ENCODE data around the gene RBP5. TPM values are rescaled to one million over a fixed set of nuclear protein-coding genes. Genes with fewer than 3 reads are reported as not detected.
A peak's percentile ranks its signal among the peaks of the same experiment; 100 is the strongest.

Gene RBP5
- total and polyA plus RNA-seq, 10 of the 15 experiments (the other 5 are each of a cell fraction or from before 2014, with no cell fraction given): 0.11 to 1.1 (median 0.31) TPM; not detected in 4

GRCh38 chr12:7108003-7108795, 20.5 kb downstream of the RBP5 start (continued):
- TF ChIP-seq, protein P1, sequence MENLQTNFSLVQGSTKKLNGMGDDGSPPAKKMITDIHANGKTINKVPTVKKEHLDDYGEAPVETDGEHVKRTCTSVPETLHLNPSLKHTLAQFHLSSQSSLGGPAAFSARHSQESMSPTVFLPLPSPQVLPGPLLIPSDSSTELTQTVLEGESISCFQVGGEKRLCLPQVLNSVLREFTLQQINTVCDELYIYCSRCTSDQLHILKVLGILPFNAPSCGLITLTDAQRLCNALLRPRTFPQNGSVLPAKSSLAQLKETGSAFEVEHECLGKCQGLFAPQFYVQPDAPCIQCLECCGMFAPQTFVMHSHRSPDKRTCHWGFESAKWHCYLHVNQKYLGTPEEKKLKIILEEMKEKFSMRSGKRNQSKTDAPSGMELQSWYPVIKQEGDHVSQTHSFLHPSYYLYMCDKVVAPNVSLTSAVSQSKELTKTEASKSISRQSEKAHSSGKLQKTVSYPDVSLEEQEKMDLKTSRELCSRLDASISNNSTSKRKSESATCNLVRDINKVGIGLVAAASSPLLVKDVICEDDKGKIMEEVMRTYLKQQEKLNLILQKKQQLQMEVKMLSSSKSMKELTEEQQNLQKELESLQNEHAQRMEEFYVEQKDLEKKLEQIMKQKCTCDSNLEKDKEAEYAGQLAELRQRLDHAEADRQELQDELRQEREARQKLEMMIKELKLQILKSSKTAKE (IDR thresholded peaks at IDR 0.05; ENCODE audit: low read depth, poor library complexity, severe bottlenecking): no peak
- TF ChIP-seq, protein P2, sequence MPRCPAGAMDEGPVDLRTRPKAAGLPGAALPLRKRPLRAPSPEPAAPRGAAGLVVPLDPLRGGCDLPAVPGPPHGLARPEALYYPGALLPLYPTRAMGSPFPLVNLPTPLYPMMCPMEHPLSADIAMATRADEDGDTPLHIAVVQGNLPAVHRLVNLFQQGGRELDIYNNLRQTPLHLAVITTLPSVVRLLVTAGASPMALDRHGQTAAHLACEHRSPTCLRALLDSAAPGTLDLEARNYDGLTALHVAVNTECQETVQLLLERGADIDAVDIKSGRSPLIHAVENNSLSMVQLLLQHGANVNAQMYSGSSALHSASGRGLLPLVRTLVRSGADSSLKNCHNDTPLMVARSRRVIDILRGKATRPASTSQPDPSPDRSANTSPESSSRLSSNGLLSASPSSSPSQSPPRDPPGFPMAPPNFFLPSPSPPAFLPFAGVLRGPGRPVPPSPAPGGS (IDR thresholded peaks at IDR 0.05; ENCODE audit: borderline replicate concordance, insufficient read depth, low read depth, low read length, poor library complexity, severe bottlenecking): no peak
- TF ChIP-seq EP300 (IDR thresholded peaks at IDR 0.05; ENCODE audit: borderline replicate concordance in 1 of 2, control insufficient read depth in 1 of 2, low read depth in 2 of 2, low read length in 2 of 2): peak in 1 of 2 experiments; percentile 60; a peak in 1 of 4 replicates

DNA sequence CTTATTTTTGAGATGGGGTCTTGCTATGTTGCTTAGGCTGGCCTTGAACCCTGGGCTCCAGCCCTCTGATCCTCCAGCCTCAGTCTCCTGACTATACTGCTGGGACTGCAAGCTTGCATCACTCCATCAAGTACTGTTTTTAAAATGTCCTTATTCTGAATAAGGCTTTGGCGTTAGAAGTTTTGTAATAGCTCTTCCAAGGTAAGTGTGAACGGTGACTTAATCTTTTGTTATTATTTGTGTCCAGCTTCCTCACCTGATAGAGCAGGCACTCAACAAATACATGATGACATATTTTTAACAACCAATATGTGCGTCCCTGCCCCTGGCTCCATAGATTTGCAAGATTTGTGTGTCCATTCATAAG, 21.1 kb downstream of the RBP5 start:
- peaks cover 7% of the 10 kb centered on the region for H3K4me1 ChIP-seq (ENCODE audit: control insufficient read depth, insufficient read depth, low read length)
- POLR2A ChIA-PET: interaction anchor here (0.9 to 7.2 kb wide), 7 partner anchors 22 to 256 kb away, joined by 3 to 55 read pairs (median 7); partner anchors contain the start of genes C12orf57, CDCA3, CLSTN3 and LPCAT3
- FAIRE-seq (no peak), DNase-seq (ENCODE audit: low read depth, low spot score) (no peak), ATAC-seq (no peak)
- peaks cover 0 to 4% of the 10 kb centered on the region in 2 experiments; a peak in 2 of 4 replicates for H3K36me3 ChIP-seq (ENCODE audit: control insufficient read depth in 2 of 2, insufficient read depth in 2 of 2, low read length in 1 of 2)
- no peaks in the 10 kb centered on the region for H4K20me1 ChIP-seq (ENCODE audit: control insufficient read depth, insufficient read depth)
- H3K9ac ChIP-seq (ENCODE audit: control insufficient read depth, insufficient read depth, low read length): peak overlapping the region; percentile 100
- CTCF ChIA-PET: interaction anchor here (0.5 to 7.7 kb wide), 22 partner anchors 8 to 549 kb away, joined by 3 to 61 read pairs (median 6); partner anchors contain the start of genes C12orf57, C1R, CDCA3 and LPCAT3
- SMC1A ChIA-PET (ENCODE audit: uncharacterized antibody, unreplicated experiment): interaction anchor here (0.7 to 3.5 kb wide), 13 partner anchors 9 to 255 kb away, joined by 3 to 37 read pairs (median 4); partner anchors contain the start of genes C12orf57, RNU7-1 and USP5
- 0% methylated on average over 3 of the region's 3 CpGs for WGBS (ENCODE audit: insufficient coverage, insufficient replicate concordance, low lambda C conversion rate, missing lambda C conversion rate)
- TF ChIP-seq ETV6 (conservative IDR thresholded peaks at IDR 0.05 in 1 of 2, IDR thresholded peaks at IDR 0.05 in 1 of 2; ENCODE audit: borderline replicate concordance in 1 of 2, low read depth in 1 of 2) (no peak), CBX3 (IDR thresholded peaks at IDR 0.05; ENCODE audit: borderline replicate concordance, low read depth) (no peak), CHD4 (IDR thresholded peaks at IDR 0.05) (no peak), ZNF384 (IDR thresholded peaks at IDR 0.05; ENCODE audit: borderline replicate concordance, low read depth, low read length) (no peak), ATF7 (IDR thresholded peaks at IDR 0.05; ENCODE audit: low read depth) (no peak)
- TF ChIP-seq, protein P3, sequence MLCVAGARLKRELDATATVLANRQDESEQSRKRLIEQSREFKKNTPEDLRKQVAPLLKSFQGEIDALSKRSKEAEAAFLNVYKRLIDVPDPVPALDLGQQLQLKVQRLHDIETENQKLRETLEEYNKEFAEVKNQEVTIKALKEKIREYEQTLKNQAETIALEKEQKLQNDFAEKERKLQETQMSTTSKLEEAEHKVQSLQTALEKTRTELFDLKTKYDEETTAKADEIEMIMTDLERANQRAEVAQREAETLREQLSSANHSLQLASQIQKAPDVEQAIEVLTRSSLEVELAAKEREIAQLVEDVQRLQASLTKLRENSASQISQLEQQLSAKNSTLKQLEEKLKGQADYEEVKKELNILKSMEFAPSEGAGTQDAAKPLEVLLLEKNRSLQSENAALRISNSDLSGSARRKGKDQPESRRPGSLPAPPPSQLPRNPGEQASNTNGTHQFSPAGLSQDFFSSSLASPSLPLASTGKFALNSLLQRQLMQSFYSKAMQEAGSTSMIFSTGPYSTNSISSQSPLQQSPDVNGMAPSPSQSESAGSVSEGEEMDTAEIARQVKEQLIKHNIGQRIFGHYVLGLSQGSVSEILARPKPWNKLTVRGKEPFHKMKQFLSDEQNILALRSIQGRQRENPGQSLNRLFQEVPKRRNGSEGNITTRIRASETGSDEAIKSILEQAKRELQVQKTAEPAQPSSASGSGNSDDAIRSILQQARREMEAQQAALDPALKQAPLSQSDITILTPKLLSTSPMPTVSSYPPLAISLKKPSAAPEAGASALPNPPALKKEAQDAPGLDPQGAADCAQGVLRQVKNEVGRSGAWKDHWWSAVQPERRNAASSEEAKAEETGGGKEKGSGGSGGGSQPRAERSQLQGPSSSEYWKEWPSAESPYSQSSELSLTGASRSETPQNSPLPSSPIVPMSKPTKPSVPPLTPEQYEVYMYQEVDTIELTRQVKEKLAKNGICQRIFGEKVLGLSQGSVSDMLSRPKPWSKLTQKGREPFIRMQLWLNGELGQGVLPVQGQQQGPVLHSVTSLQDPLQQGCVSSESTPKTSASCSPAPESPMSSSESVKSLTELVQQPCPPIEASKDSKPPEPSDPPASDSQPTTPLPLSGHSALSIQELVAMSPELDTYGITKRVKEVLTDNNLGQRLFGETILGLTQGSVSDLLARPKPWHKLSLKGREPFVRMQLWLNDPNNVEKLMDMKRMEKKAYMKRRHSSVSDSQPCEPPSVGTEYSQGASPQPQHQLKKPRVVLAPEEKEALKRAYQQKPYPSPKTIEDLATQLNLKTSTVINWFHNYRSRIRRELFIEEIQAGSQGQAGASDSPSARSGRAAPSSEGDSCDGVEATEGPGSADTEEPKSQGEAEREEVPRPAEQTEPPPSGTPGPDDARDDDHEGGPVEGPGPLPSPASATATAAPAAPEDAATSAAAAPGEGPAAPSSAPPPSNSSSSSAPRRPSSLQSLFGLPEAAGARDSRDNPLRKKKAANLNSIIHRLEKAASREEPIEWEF (IDR thresholded peaks at IDR 0.05; ENCODE audit: insufficient replicate concordance, low read depth, low read length): no peak
- peak overlapping the region; percentile 93 for H2AFZ ChIP-seq (ENCODE audit: control insufficient read depth, low read depth, low read length)
- H3K27ac ChIP-seq (ENCODE audit: control insufficient read depth, insufficient read depth): peak overlapping the region; percentile 99
- H3K4me2 ChIP-seq (ENCODE audit: control insufficient read depth, insufficient read depth): peak overlapping the region; percentile 91
- peaks cover 6% of the 10 kb centered on the region for H3K9me3 ChIP-seq (replicated peaks; ENCODE audit: control insufficient read depth, insufficient read depth, low read length)
- intact Hi-C loops (cut with micrococcal nuclease; ENCODE audit: unreplicated experiment) (loop anchor here (2.0 kb wide), 1 partner anchor 163 kb away; the partner anchor contains the start of gene C12orf57), in situ Hi-C loops (cut with MboI) (no loop called here)
- peaks cover 29% of the 10 kb centered on the region for H3K79me2 ChIP-seq (ENCODE audit: control insufficient read depth, insufficient read depth, low read length)
- RAD21 ChIA-PET (ENCODE audit: unreplicated experiment): interaction anchor here (0.5 to 7.6 kb wide), 14 partner anchors 14 to 259 kb away, joined by 3 to 89 read pairs (median 4); partner anchors contain the start of genes C12orf57, LPCAT3, RNU7-1 and SPSB2
- peak overlapping the region; percentile 96; the same call in 1 of the 2 replicates for H3K4me3 ChIP-seq
- BruUV-seq (replicated peaks): no TSS peak
- no peaks in the 10 kb centered on the region for H3K27me3 ChIP-seq (replicated peaks in 1 of 2; ENCODE audit: control insufficient read depth in 2 of 2, insufficient read depth in 2 of 2, low read length in 1 of 2)
